AG09309 (cell line): ENCODE data around the gene PREX1.

ENCODE experiments used
- DNase-seq: peaks from one replicate; pipeline ENCODE4 v3.0.0-alpha.2; 2010; ENCODE audit warnings: low read depth
- H3K4me3 ChIP-seq: 2 replicates; pipeline ENCODE4 v1.5.1; 2011; ENCODE audit warnings: mild to moderate bottlenecking, low read depth, low read length, moderate library complexity; ENCODE audit not compliant: control insufficient read depth
- CTCF ChIP-seq: IDR thresholded peaks from 2 replicates; pipeline ENCODE4 v1.5.1; 2011; ENCODE audit warnings: mild to moderate bottlenecking, low read depth, low read length, inconsistent platforms; ENCODE audit not compliant: insufficient read depth, control insufficient read depth; ENCODE audit errors: missing control alignments

PREX1 gene

GRCh38 chr20:48636301-48636700 is 191.5 kb downstream of the PREX1 start:
- no peak for TF ChIP-seq CTCF
- no peak for DNase-seq
- no peak overlapping the region for H3K4me3 ChIP-seq

DNA sequence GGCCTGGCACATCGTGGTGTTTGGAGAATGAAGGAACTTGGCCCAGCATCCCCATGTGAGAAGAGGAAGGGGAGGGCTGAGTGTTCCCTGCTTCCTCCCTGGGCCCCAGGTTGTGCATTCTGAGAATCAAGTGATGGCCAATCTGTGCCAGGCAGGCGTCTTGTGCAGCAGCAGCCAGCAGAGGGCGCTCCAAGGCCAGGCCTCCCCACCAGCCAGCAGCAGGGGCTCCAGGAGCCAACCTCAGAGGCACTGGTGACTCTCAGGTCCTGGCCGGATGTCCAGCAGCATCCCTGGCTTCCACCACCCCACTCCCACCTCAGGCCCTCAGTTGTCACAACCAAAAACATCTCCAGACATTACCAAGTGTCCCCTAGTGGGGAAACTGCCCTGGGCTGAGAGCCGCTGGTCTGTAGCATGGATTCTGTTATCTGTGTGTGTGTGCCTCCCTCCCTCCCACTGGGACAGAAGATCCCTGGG is 192.0 kb downstream of the PREX1 start:
- H3K4me3 ChIP-seq, result no peak overlapping the region
- no peak for DNase-seq
- peak; percentile 95 for TF ChIP-seq CTCF

DNA sequence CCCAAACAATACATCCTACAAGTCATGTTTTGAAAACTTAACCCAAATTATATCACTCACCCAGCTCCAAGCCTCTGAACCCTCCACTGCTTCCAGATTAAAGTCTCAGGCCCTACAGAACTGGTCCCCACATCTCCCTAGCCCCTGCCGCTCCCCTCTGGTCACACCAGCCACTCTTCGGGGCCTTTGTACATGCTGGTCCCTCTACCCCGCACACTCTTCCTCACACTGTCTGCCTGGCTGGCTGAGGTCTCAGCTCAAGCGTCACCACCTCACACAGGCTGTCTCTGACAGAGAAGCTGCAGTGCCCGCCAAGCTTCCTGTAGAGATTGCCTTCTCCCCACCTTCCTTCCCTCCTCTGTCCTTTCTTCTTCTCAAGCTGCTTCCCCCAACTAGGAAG is 192.4 kb downstream of the PREX1 start:
- no peak for DNase-seq
- no peak overlapping the region for H3K4me3 ChIP-seq
- TF ChIP-seq CTCF, result no peak

GRCh38 chr20:48634641-48635040 is 193.2 kb downstream of the PREX1 start:
- no peak for DNase-seq
- no peak for TF ChIP-seq CTCF
- no peak overlapping the region for H3K4me3 ChIP-seq

DNA sequence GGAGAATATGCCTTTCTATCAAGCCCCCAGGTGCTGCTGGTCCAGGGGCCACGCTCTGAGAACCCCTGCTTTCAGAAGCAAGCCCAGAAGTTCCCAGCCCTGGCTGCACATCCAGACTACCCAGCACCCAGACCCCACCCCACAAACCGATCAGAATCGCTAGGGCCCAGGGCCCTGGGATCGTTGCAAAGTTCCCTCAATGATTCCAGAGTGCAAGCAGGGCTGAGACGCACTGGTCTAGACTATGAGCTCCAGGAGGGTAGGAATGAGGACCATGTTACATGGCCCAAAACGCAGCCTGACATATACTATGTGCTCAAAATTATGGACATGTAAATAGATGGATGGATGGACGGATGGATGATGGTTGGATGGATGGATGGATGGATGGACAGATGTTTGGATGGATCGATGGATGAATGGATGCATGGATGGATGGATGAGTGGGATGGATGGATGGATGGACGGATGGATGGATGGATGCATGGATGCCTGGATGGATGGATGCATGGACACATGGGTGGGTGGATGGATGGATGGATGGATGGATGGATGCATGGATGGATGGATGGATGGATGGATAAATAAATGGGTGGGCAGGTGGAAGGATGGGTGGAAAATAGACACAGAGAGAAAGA is 194.1 kb downstream of the PREX1 start:
- no peak for DNase-seq
- TF ChIP-seq CTCF, result no peak
- H3K4me3 ChIP-seq, result no peak overlapping the region

- no peak for TF ChIP-seq CTCF
- H3K4me3 ChIP-seq, result no peak overlapping the region
- DNase-seq, result no peak
These were observed 194.8 kb downstream of the PREX1 start for GRCh38 chr20:48632825-48633619.
